Fibroblast of pulmonary artery (primary cell): ENCODE results near the gene RALY.

ENCODE experiments used
- DNase-seq: peaks from one replicate; pipeline ENCODE4 v3.0.0-alpha.2; 2010; ENCODE audit warnings: low read depth
- H3K4me3 ChIP-seq: replicated peaks from 2 replicates; pipeline ENCODE4 v1.5.1; 2011; ENCODE audit warnings: low read depth, mild to moderate bottlenecking, control low read depth, low read length, moderate library complexity
- CTCF ChIP-seq: IDR thresholded peaks from 2 replicates; pipeline ENCODE4 v1.5.1; 2011; ENCODE audit warnings: mild to moderate bottlenecking, control low read depth, low read length, inconsistent platforms; ENCODE audit errors: missing control alignments

The RALY gene

GRCh38 chr20:34110025-34110744 lies 116.5 kb downstream of the RALY start:
- TF ChIP-seq CTCF: no peak
- no peak for DNase-seq
- peak overlapping the region; percentile 97 for H3K4me3 ChIP-seq

DNA sequence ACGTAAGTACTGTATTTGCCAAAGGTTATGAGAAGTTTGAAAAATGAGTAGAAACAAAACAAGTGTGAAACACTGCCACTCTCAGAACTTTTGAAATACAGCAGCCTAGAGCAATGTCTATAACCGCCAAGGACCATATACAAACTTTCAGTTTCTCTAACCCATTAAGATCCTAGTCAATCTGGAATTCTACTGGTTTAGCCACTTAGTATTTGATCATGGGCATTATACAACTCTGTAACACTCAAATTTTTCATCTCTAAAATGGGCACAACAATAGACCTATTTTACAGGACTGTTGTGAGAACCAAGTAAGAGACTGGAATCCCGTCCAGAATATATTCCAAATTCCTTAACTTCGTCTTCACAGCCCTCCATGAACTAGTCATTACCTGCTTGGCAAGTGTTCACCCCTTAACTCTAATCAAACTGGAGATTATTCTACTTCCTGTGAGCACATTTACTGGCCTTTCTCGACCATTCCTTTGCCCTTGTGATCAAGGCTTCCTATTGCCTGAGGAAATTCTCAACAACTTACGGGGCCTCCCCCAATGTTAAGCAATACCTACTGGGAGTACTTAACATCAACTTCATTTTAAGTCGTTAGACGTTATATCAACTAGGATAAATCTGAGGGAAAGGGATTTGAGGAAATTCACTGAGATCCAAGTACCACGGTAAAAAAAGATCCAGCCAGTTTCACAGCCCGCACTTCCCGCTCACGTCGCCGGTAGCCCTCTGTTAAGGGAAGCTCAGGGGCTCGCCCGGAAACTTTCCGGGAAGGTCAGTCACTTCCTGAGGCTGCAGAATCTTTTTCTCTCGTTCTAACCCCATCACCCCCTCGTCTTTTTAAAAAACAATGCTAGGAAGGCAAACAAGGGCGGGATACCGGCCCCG lies 117.3 kb downstream of the RALY start:
- DNase-seq: peak; percentile 88
- H3K4me3 ChIP-seq: peak overlapping the region; percentile 97
- TF ChIP-seq CTCF: no peak

GRCh38 chr20:34111702-34112599 lies 118.2 kb downstream of the RALY start, which contains the start of gene EIF2S2:
TSS of gene EIF2S2 (minus strand) at chr20:34112243. CDS start at chr20:34112110, 133 bp downstream.
- H3K4me3 ChIP-seq: peak within 1 kb of the TSS; percentile 97
- peak; percentile 99 for DNase-seq
- TF ChIP-seq CTCF: no peak

DNA sequence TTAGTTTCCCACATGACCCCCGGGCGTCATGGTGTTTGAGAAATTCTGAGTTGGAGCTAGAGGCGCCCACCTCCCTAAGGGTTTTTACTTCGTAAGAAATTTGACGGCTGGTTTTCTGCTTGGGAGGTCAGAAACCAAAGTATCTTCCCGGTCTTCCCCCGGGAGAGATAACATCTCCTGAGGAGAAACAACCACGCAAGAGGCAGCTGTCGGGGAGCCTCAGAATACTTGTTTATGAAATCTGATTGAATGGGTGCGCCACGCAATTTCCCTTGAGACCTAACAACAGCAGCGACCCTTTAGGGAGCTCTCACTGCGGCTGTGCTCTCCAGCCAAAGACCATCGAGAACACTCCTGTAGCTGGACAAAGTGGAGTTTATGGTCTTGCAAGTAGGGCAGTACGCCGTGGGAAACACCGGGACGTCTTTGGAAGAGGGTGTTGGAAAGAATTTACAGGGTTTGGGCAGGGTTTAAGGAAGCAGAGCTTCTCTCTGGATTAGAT lies 118.9 kb downstream of the RALY start:
- DNase-seq: peak; percentile 59
- no peak for TF ChIP-seq CTCF
- H3K4me3 ChIP-seq: peak overlapping the region; percentile 97

- TF ChIP-seq CTCF: no peak
- H3K4me3 ChIP-seq: no peak overlapping the region
- DNase-seq: no peak
These were observed 121.1 kb downstream of the RALY start for GRCh38 chr20:34114809-34115208.

- no peak overlapping the region for H3K4me3 ChIP-seq
- no peak for DNase-seq
- no peak for TF ChIP-seq CTCF
These were observed 121.5 kb downstream of the RALY start for GRCh38 chr20:34115232-34115631.
